Measurements from ENCODE around the gene C11orf91. TPM values are rescaled to one million over a fixed set of nuclear protein-coding genes. Genes with fewer than 3 reads are reported as not detected.
A peak's percentile ranks its signal among the peaks of the same experiment; 100 is the strongest.

C11orf91 gene
- total and polyA plus RNA-seq, 2 of the 4 experiments (the other 2 are of a cell fraction): 0.10 TPM; not detected in 1

- no peak for TF ChIP-seq CTCF (conservative IDR thresholded peaks at IDR 0.05; ENCODE audit: low read depth, low read length)
Observed at GRCh38 chr11:33689501-33689900, 11.1 kb downstream of the C11orf91 start (continued).

GRCh38 chr11:33689085-33689484 is 11.5 kb downstream of the C11orf91 start:
- Histone ChIP-seq H3K56ac (ENCODE audit: extremely low read depth, insufficient read depth, low read length) (peak overlapping the region; percentile 95), H3K9ac (ENCODE audit: low read depth, low read length) (no peak overlapping the region), H4K5ac (ENCODE audit: low read depth, low read length) (peak overlapping the region; percentile 65), H3K14ac (replicated peaks; ENCODE audit: low read depth, low read length) (peak overlapping the region; percentile 95), H3K79me1 (ENCODE audit: low read depth in 1 of 2, low read length in 2 of 2) (peaks cover 0 to 29% of the 10 kb centered on the region in 2 experiments; a peak in 3 of 4 replicates), H2BK120ac (ENCODE audit: low read depth, low read length) (peak overlapping the region; percentile 98), H2BK20ac (ENCODE audit: low read depth, low read length) (peak overlapping the region; percentile 96), H3K4me3 (ENCODE audit: insufficient read depth, low read depth, low read length) (no peak overlapping the region), H4K8ac (ENCODE audit: low read depth in 2 of 2, low read length in 2 of 2) (peak overlapping the region; percentile 71 to 94), H3K9me3 (ENCODE audit: control insufficient read depth, insufficient read depth, low read length) (no peaks in the 10 kb centered on the region), H3K18ac (ENCODE audit: low read depth, low read length) (peak overlapping the region; percentile 84), H2BK5ac (ENCODE audit: low read depth, low read length, poor library complexity, severe bottlenecking) (peak overlapping the region; percentile 96), H2AK5ac (ENCODE audit: low read depth, low read length) (peak overlapping the region; percentile 99), H3K27me3 (ENCODE audit: control insufficient read depth, insufficient read depth, low read length) (no peaks in the 10 kb centered on the region), H3K4me2 (ENCODE audit: low read depth, low read length) (no peak overlapping the region), H2AK9ac (replicated peaks; ENCODE audit: low read depth, low read length, poor library complexity) (peak overlapping the region; percentile 89), H4K91ac (ENCODE audit: insufficient read depth, low read depth, low read length) (peak overlapping the region; percentile 98), H3K36me3 (ENCODE audit: control insufficient read depth, insufficient read depth, low read length) (no peaks in the 10 kb centered on the region), H2BK15ac (ENCODE audit: low read depth, low read length) (peak overlapping the region; percentile 67), H2AFZ (replicated peaks; ENCODE audit: low read length, poor library complexity) (peak overlapping the region; percentile 63), H3K27ac (ENCODE audit: insufficient read depth, low read length) (peak overlapping the region; percentile 82), H3K4me1 (ENCODE audit: control insufficient read depth, insufficient read depth, low read length) (peaks cover 33% of the 10 kb centered on the region), H3K4ac (ENCODE audit: low read depth, low read length) (peak overlapping the region; percentile 98), H3K9me1 (ENCODE audit: insufficient read depth, low read length) (peaks cover 34% of the 10 kb centered on the region), H3K23ac (ENCODE audit: low read depth, low read length) (peak overlapping the region; percentile 88), H4K20me1 (ENCODE audit: insufficient read depth, low read length) (no peaks in the 10 kb centered on the region; the same call in 1 of the 2 replicates)
- POLR2A ChIA-PET (ENCODE audit: unreplicated experiment): interaction anchor here (1.0 kb wide), 1 partner anchor 54 kb away, joined by 3 read pairs; no protein-coding TSS in a partner anchor
- DNase-seq (no peak), ATAC-seq (ENCODE audit: low read depth) (no peak)
- CTCF ChIA-PET: interaction anchor here (0.5 to 1.7 kb wide), 4 partner anchors 53 to 523 kb away, joined by 3 to 6 read pairs (median 5); no protein-coding TSS in a partner anchor
- dilution Hi-C loops (cut with HindIII; ENCODE audit: low sequenced_read_pairs, unreplicated experiment): no loop called here
- BruUV-seq (replicated peaks): no TSS peak
- no CpG with 5 or more reads among the region's 4 CpGs for WGBS, 2 experiments (ENCODE audit: extremely low coverage in 2 of 2, insufficient read length in 1 of 2)
- intact Hi-C loops (cut with micrococcal nuclease): loop anchor here (2.0 kb wide), 1 partner anchor 140 kb away; no protein-coding TSS in a partner anchor
- in situ Hi-C loops (cut with MboI; ENCODE audit: low sequenced_read_pairs): loop anchor here (5.0 kb wide), 2 partner anchors 142 to 327 kb away; no protein-coding TSS in a partner anchor
- no peak for TF ChIP-seq RFX5 (IDR thresholded peaks at IDR 0.05; ENCODE audit: low read depth, low read length)
- TF ChIP-seq BHLHE40 (IDR thresholded peaks at IDR 0.05; ENCODE audit: low read depth, low read length): no peak
- no peak for TF ChIP-seq RAD21 (IDR thresholded peaks at IDR 0.05; ENCODE audit: low read length)
- TF ChIP-seq CTCF (conservative IDR thresholded peaks at IDR 0.05; ENCODE audit: low read depth, low read length): no peak
- no peak for TF ChIP-seq SMC3 (IDR thresholded peaks at IDR 0.05; ENCODE audit: low read depth, low read length)
- TF ChIP-seq NFE2L2 (IDR thresholded peaks at IDR 0.05; ENCODE audit: low read depth, low read length): no peak
- TF ChIP-seq MXI1 (IDR thresholded peaks at IDR 0.05; ENCODE audit: borderline replicate concordance, low read depth, low read length): no peak
- no peak for TF ChIP-seq CHD1 (IDR thresholded peaks at IDR 0.05; ENCODE audit: low read depth, low read length)
- TF ChIP-seq MAZ (IDR thresholded peaks at IDR 0.05; ENCODE audit: borderline replicate concordance, low read depth, low read length): no peak
- no peak for TF ChIP-seq CEBPB (IDR thresholded peaks at IDR 0.05; ENCODE audit: low read depth, low read length)
- TF ChIP-seq RCOR1 (IDR thresholded peaks at IDR 0.05; ENCODE audit: insufficient replicate concordance, low read length): no peak

Measured in IMR-90 (cell line).